Measurements from ENCODE around the gene ZYG11B. TPM values are rescaled to one million over a fixed set of nuclear protein-coding genes. Genes with fewer than 3 reads are reported as not detected.
"Not testable (repeated sequence)": the region's sequence is repeated elsewhere in the genome, so short reads cannot be mapped to it uniquely, and the experiment has no call there.

The ZYG11B gene
- 10.5 TPM for polyA plus RNA-seq (2013, experiment 1 of 2)
- polyA plus RNA-seq (2013, experiment 2 of 2) = 10.1 TPM

GRCh38 chr1:52726265-52727113 is at the start of gene ZYG11B:
ZYG11B (plus strand) TSS chr1:52726453; CDS start chr1:52726654, 201 bp downstream.
- Histone ChIP-seq H3K9ac (ENCODE audit: low read depth, low read length) (peak within 1 kb of the TSS; percentile 90), H3K4me1 (ENCODE audit: insufficient read depth, low read length) (peaks cover 4% of the 10 kb centered on the region), H3K27me3 (ENCODE audit: insufficient read depth, low read length) (no peaks in the 10 kb centered on the region), H3K9me3 (ENCODE audit: insufficient read depth, low read depth, low read length) (no peaks in the 10 kb centered on the region), H3K4me3 (ENCODE audit: low read length) (peak within 1 kb of the TSS; percentile 93), H3K36me3 (ENCODE audit: insufficient read depth, low read length) (no peaks in the 10 kb centered on the region), H3K27ac (ENCODE audit: low read depth, low read length) (peak within 1 kb of the TSS; percentile 66; the same call in 1 of the 2 replicates)
- under 1% methylated on average over 58 of the region's 59 CpGs for WGBS

GRCh38 chr1:52677076-52677806 is 49.0 kb upstream of the ZYG11B start:
- Histone ChIP-seq H3K27me3 (ENCODE audit: insufficient read depth, low read length) (no peaks in the 10 kb centered on the region), H3K9ac (ENCODE audit: low read depth, low read length) (no peak overlapping the region), H3K36me3 (ENCODE audit: insufficient read depth, low read length) (no peaks in the 10 kb centered on the region), H3K27ac (ENCODE audit: low read depth, low read length) (no peak overlapping the region), H3K4me3 (ENCODE audit: low read length) (no peak overlapping the region), H3K9me3 (ENCODE audit: insufficient read depth, low read depth, low read length) (no peaks in the 10 kb centered on the region), H3K4me1 (ENCODE audit: insufficient read depth, low read length) (peaks cover 7% of the 10 kb centered on the region; the same call in 1 of the 2 replicates)
- 92% methylated on average over 6 of the region's 6 CpGs for WGBS

DNA sequence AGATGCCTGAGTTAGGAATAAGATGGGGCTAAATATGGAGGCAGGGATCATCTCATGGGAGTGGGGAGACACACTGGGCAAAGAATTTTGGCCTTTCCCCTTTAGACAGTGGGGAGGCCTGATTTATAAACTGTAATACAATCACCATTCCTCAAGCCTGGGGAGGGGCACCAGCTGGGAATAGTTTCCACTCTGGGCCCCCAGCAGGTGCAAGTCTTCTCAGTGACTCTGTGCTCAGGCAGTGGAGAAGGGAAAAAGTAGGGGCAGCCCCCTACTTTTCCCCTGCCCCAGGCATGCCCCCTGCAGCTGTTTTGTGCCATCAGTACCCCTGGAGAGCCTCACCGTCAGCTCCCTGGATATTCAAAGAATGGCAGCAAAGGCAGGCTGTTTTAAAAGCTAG is 47.2 kb upstream of the ZYG11B start:
- H3K27ac ChIP-seq (ENCODE audit: low read depth, low read length) = no peak overlapping the region
- 67% methylated on average over 1 of the region's 1 CpG for WGBS
- peaks cover 7% of the 10 kb centered on the region; the same call in 1 of the 2 replicates for H3K4me1 ChIP-seq (ENCODE audit: insufficient read depth, low read length)
- no peak overlapping the region for H3K9ac ChIP-seq (ENCODE audit: low read depth, low read length)
- H3K27me3 ChIP-seq (ENCODE audit: insufficient read depth, low read length) = no peaks in the 10 kb centered on the region
- H3K9me3 ChIP-seq (ENCODE audit: insufficient read depth, low read depth, low read length) = no peaks in the 10 kb centered on the region
- H3K36me3 ChIP-seq (ENCODE audit: insufficient read depth, low read length) = no peaks in the 10 kb centered on the region
- no peak overlapping the region for H3K4me3 ChIP-seq (ENCODE audit: low read length)

DNA sequence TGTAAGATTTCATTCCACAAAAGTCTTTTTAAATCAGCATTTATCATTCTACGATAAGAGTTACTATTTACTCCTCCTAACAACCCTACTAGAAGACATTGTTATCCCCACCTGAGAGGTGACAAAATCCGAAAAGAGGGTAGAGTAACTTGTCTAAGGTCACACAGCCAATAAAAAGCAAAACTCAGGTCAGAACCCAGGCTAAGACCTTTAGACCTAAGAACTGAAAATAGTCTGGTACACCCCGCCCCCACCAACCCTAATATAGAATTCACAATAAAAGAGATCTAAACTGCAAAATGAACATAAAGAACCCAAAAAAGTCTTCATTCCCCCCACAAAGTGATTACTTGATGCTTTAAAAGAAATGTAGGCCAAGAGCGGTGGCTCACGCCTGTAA is 46.8 kb upstream of the ZYG11B start:
- no peak overlapping the region for H3K4me3 ChIP-seq (ENCODE audit: low read length)
- no peaks in the 10 kb centered on the region for H3K9me3 ChIP-seq (ENCODE audit: insufficient read depth, low read depth, low read length)
- H3K27ac ChIP-seq (ENCODE audit: low read depth, low read length) = no peak overlapping the region
- no peaks in the 10 kb centered on the region for H3K27me3 ChIP-seq (ENCODE audit: insufficient read depth, low read length)
- 93% methylated on average over 5 of the region's 5 CpGs for WGBS
- H3K36me3 ChIP-seq (ENCODE audit: insufficient read depth, low read length) = no peaks in the 10 kb centered on the region
- H3K9ac ChIP-seq (ENCODE audit: low read depth, low read length) = no peak overlapping the region
- peaks cover 6% of the 10 kb centered on the region; the same call in 1 of the 2 replicates for H3K4me1 ChIP-seq (ENCODE audit: insufficient read depth, low read length)

DNA sequence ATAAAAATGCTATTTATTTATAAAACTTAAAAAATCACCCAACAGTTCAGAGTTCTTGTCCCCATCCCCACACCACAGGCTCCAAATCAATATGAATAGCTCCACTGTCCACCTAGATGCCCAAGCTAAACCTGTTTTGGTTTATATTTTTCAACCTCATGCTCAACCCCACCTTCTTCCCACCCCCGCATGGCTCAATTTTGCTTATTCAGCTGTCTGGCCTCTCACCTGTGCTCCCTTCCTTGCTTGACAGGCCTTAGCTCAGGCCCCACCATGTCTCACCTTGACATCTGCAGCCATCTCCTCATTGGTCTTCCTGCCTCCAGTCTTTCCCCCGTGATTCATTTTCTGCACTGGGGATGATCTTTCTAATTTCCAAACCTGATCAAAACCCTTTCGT is 45.9 kb upstream of the ZYG11B start:
- H3K27ac ChIP-seq (ENCODE audit: low read depth, low read length) = no peak overlapping the region
- no peaks in the 10 kb centered on the region for H3K9me3 ChIP-seq (ENCODE audit: insufficient read depth, low read depth, low read length)
- 91% methylated on average over 3 of the region's 3 CpGs for WGBS
- no peak overlapping the region for H3K9ac ChIP-seq (ENCODE audit: low read depth, low read length)
- H3K27me3 ChIP-seq (ENCODE audit: insufficient read depth, low read length) = no peaks in the 10 kb centered on the region
- no peak overlapping the region for H3K4me3 ChIP-seq (ENCODE audit: low read length)
- peaks cover 7% of the 10 kb centered on the region for H3K36me3 ChIP-seq (ENCODE audit: insufficient read depth, low read length)
- no peaks in the 10 kb centered on the region for H3K4me1 ChIP-seq (ENCODE audit: insufficient read depth, low read length)

DNA sequence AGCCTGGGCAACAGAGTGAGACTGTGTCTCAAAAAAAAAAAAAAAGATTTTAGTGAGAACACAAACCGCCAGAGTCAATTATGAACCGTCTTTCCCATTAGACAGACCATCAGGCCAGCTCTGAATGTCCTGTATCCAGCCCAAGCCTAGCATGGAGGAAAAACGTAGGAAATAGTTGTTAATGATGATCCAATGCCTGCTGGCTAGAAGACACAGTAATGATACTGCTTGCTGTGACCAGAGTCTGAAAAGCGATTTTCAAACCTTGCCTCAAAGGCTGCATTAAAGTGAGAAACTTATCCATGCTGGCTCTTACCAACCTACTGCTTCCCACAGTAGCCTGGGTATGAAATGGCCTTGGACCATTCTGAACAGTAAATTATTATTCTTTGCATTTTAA is 45.1 kb upstream of the ZYG11B start:
- Histone ChIP-seq H3K27ac (ENCODE audit: low read depth, low read length) (no peak overlapping the region), H3K9ac (ENCODE audit: low read depth, low read length) (no peak overlapping the region), H3K4me1 (ENCODE audit: insufficient read depth, low read length) (no peaks in the 10 kb centered on the region), H3K9me3 (ENCODE audit: insufficient read depth, low read depth, low read length) (no peaks in the 10 kb centered on the region), H3K4me3 (ENCODE audit: low read length) (no peak overlapping the region), H3K27me3 (ENCODE audit: insufficient read depth, low read length) (no peaks in the 10 kb centered on the region), H3K36me3 (ENCODE audit: insufficient read depth, low read length) (peaks cover 14% of the 10 kb centered on the region)
- 96% methylated on average over 4 of the region's 4 CpGs for WGBS

DNA sequence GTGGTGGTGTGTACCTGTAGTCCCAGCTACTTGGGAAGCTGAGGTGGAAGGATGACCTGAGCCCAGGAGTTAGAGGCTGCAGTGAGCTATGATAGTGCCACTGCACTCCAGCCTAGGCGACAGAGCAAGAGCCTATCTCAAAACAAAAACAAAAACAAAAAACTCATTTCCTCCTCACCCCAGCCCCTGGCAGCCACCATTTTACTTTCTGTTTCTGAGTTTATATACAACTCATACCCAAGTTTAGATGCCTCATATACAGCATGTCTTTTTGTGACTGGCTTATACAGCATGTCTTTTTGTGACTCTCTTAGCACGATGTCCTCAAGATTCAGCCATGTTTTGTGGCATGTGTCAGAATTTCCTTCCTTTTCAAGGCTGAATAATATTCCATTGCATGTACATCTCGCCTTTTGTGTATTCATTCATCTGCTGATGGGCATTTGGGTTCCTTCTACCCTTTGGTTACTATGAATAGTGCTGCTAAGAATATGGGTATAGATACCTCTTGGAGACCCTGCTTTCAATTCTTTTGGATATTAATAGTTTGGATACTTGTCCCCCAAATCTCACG is 42.8 kb upstream of the ZYG11B start:
- 89% methylated on average over 4 of the region's 4 CpGs for WGBS
- Histone ChIP-seq H3K27me3 (ENCODE audit: insufficient read depth, low read length) (no peaks in the 10 kb centered on the region), H3K9ac (ENCODE audit: low read depth, low read length) (no peak overlapping the region), H3K36me3 (ENCODE audit: insufficient read depth, low read length) (peaks cover 34% of the 10 kb centered on the region), H3K9me3 (ENCODE audit: insufficient read depth, low read depth, low read length) (no peaks in the 10 kb centered on the region), H3K27ac (ENCODE audit: low read depth, low read length) (no peak overlapping the region), H3K4me1 (ENCODE audit: insufficient read depth, low read length) (no peaks in the 10 kb centered on the region), H3K4me3 (ENCODE audit: low read length) (no peak overlapping the region)

GRCh38 chr1:52684545-52684944 is 41.7 kb upstream of the ZYG11B start:
- no peak overlapping the region for H3K9ac ChIP-seq (ENCODE audit: low read depth, low read length)
- 92% methylated on average over 1 of the region's 1 CpG for WGBS
- H3K27me3 ChIP-seq (ENCODE audit: insufficient read depth, low read length) = no peaks in the 10 kb centered on the region
- H3K9me3 ChIP-seq (ENCODE audit: insufficient read depth, low read depth, low read length) = no peaks in the 10 kb centered on the region
- peaks cover 37% of the 10 kb centered on the region for H3K36me3 ChIP-seq (ENCODE audit: insufficient read depth, low read length)
- no peaks in the 10 kb centered on the region for H3K4me1 ChIP-seq (ENCODE audit: insufficient read depth, low read length)
- no peak overlapping the region for H3K27ac ChIP-seq (ENCODE audit: low read depth, low read length)
- H3K4me3 ChIP-seq (ENCODE audit: low read length) = no peak overlapping the region

DNA sequence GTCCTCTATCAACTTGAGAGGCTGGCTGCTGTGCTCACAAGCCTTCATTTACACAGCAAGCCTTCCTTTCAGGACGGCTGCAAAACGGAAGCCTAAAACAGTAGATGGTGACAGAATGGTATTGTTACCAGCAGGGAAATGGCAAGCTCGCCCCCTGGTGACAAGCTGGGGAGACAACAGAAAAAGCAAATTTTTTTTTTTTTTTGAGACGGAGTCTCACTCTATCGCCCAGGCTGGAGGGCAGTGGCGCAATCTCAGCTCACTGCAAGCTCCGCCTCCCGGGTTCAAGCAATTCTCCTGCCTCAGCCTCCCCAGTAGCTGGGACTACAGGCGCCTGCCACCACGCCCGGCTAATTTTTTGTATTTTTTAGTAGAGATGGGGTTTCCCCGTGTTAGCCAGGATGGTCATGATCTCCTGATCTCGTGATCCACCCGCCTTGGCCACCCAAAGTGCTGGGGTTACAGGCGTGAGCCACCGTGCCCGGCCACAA is 39.9 kb upstream of the ZYG11B start:
- not testable (repeated sequence) for H3K27me3 ChIP-seq (ENCODE audit: insufficient read depth, low read length); H3K9ac ChIP-seq (ENCODE audit: low read depth, low read length); H3K27ac ChIP-seq (ENCODE audit: low read depth, low read length); H3K4me3 ChIP-seq (ENCODE audit: low read length); H3K9me3 ChIP-seq (ENCODE audit: insufficient read depth, low read depth, low read length); H3K4me1 ChIP-seq (ENCODE audit: insufficient read depth, low read length)
- H3K36me3 ChIP-seq (ENCODE audit: insufficient read depth, low read length) = peaks cover 54% of the 10 kb centered on the region
- whole genome bisulfite sequencing = 55% methylated on average over 17 of the region's 17 CpGs

DNA sequence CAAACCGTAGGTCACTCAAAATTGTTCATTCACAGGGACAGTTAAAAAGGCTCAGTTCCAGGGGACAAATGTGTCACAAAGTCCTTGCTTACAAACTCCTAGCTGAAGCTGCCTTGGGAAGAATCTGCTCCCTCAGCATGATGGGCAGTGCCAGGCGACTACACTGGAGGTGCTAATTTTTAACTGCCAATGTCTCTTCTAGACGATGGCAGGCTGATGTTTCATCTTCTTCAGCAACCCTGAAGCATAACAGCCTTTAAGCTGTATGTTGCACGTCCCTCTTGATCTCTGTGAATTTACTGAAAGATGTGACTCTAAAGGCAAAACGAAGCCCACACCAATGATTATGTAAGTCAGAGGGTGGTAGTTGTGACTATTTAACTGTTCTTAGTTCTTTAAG is 39.4 kb upstream of the ZYG11B start:
- peaks cover 57% of the 10 kb centered on the region for H3K36me3 ChIP-seq (ENCODE audit: insufficient read depth, low read length)
- no peaks in the 10 kb centered on the region for H3K9me3 ChIP-seq (ENCODE audit: insufficient read depth, low read depth, low read length)
- H3K4me3 ChIP-seq (ENCODE audit: low read length) = no peak overlapping the region
- WGBS = 95% methylated on average over 5 of the region's 5 CpGs
- H3K27me3 ChIP-seq (ENCODE audit: insufficient read depth, low read length) = no peaks in the 10 kb centered on the region
- H3K4me1 ChIP-seq (ENCODE audit: insufficient read depth, low read length) = no peaks in the 10 kb centered on the region
- H3K27ac ChIP-seq (ENCODE audit: low read depth, low read length) = no peak overlapping the region
- no peak overlapping the region for H3K9ac ChIP-seq (ENCODE audit: low read depth, low read length)

DNA sequence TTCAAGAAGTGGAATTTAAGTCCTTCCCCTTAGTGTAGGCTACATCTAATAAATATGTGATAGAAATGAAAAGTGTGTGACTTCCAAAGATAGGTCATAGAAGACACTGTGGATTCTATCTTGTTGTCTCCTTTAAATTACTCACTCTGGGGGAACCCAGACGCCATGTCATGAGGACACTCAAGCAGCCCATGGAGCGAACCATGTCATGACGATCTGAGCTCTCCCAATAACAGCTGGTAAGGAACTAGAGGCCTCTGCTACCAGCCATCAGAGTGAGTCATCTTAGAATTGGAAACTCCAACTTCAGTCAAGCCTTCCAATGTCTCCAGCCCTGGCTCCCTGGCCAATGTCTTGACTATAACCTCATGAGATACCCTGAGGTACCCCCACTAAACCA is 34.4 kb upstream of the ZYG11B start:
- H3K4me3 ChIP-seq (ENCODE audit: low read length) = no peak overlapping the region
- no peaks in the 10 kb centered on the region for H3K4me1 ChIP-seq (ENCODE audit: insufficient read depth, low read length)
- H3K9ac ChIP-seq (ENCODE audit: low read depth, low read length) = no peak overlapping the region
- H3K36me3 ChIP-seq (ENCODE audit: insufficient read depth, low read length) = peaks cover 59% of the 10 kb centered on the region
- no peaks in the 10 kb centered on the region for H3K27me3 ChIP-seq (ENCODE audit: insufficient read depth, low read length)
- H3K27ac ChIP-seq (ENCODE audit: low read depth, low read length) = no peak overlapping the region
- H3K9me3 ChIP-seq (ENCODE audit: insufficient read depth, low read depth, low read length) = no peaks in the 10 kb centered on the region
- WGBS = 98% methylated on average over 3 of the region's 3 CpGs

All from HUES64 (cell line).